NCI-H2029 treated with DMSO at 0.1 percent for 48 hours (cell line): ENCODE data around the gene CDC25A.
"Not testable (repeated sequence)": the region's sequence is repeated elsewhere in the genome, so short reads cannot be mapped to it uniquely, and the experiment has no call there.

Experiments used
- DNase-seq: peaks from one replicate; lab custom pipeline; 2025; lab: John Stamatoyannopoulos, UW

Gene CDC25A

DNA sequence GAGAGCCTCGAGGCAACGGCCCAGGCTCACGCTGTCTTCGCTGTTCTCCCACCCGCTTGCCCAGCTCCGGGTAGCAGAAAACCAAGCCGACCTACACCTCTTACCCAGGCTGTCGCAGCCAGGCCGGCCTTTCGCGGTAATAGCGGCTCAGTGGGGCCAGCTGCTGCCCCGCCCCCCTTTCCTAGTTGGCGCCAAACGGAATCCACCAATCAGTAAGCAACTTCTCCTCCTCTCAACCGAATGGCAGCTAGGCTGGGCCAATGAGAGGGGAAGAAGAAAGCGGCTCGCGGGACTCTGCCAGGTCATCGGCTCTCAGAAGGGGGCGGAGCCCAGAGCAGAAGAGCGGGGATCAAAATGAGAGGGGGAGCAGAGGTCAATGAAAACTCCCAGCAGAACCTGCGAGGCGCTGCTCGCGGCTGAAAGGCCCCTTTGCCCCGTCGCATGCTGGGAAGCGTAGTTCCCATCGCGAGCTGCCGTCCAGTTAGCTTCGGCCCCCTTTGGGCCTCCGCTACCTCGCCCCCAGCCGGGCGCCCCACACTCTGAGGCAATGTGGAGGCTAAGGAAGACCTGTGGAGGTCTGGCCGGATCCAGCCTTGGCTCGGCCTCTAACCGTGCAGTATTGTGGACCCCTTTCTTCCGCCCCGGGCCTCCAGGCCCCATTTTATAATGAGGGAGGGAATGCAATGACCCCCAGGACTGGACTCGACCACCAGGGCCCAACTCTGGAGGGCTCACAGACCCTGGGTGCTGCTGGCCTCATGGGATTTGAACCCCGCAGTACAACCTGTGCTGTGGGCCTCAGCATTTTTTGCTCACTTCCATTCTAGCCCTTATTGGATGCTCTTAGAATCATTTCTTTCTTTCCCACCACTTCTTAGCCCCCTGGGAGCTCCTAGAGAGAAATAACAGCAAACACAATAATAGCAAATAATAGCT lies at the start of gene CDC25A:
Gene CDC25A, minus strand, starts transcription at position 152 of the 936 bp plus-strand sequence. CDS start 470 bp downstream, outside the sequence.
- DNase-seq: peak; percentile 94

DNA sequence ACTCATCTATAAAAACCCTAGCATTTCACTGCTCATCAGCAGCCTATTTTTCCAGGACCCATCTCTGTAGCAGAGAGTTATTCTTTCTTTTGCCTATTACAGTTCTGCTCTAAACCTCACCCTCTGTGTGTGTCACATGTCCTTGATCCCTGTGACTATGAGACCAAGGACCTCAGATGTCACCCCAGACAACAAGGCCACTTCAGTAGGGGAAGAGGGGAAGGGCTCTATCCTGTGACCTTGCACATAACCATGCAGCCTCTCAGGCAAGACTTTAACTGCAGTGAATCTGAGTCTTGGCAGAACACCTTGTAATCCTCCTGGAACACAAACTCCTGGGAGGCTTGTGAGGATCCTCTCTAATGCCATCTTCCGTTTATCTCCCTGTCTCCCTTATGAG lies 48.3 kb upstream of the CDC25A start:
- no peak for DNase-seq

- no peak for DNase-seq
These were observed 45.3 kb upstream of the CDC25A start for GRCh38 chr3:48233542-48233941.

- DNase-seq: peak; percentile 79
These were observed 44.5 kb upstream of the CDC25A start for GRCh38 chr3:48232734-48233133.

- DNase-seq: no peak
These were observed 44.0 kb upstream of the CDC25A start for GRCh38 chr3:48232232-48232631.

GRCh38 chr3:48226939-48227338 lies 38.7 kb upstream of the CDC25A start:
- DNase-seq: no peak

DNA sequence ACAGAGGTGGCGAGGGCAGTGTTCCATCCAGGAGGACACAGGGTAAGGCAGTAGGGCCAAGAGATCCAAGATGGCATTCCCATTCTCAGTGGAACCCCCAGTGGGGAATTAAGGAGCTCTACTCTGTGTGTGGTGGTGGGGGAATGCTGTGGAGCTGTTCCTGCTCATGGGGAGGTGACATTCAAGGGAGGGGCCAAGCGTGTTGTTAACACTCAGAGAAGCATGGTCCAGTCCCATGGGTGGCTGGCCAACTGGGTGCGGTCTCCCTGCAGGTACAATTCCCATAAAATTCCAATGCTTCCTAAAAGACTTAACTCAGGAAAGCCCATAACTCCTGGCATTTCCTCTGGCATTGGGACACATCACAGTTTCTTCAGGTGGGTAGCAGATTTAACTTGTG lies 37.4 kb upstream of the CDC25A start:
- no peak for DNase-seq

DNA sequence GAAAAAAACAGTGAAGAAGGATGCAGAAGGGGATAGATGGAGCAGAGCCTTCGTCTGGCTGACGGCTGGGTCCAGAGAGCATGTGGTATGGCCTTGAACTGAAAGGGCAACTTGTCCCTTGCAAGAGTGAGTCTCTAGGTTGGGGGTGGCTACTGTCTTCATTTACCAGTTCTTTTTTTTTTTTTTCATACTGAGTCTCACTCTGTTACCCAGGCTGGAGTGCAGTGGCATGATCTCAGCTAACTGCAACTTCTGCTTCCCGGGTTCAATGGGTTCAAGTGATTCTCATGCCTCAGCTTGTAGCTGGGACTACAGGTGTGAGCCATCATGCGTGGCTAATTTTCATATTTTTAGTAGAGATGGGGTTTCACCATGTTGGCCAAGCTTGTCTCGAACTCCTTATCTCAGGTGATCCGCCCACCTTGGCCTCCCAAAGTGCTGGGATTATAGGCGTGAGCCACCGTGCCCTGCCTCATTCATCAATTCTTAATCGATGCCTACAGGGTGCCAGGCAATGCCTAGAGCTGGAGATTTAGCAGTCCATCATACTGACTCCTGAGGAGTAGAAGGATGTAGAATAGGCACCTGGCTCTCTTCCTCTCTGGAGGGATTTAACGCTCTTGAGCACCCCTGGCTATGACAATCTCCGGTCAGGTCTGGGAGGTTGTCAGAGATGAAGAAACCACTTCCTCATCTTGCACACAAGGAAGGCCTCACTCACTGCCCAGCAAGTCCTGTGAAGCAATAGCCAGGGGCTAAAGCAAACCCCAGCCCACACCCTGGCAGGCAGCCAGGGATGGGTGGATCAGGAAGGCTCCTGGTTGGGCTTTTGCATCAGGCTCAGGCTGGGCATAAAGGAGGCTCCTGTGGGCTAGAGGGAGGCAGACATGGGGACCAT lies 34.6 kb upstream of the CDC25A start, which contains the start of gene CAMP:
Gene CAMP, plus strand, starts transcription at position 880 of the 898 bp plus-strand sequence. Its CDS starts 17 bp downstream, at position 897.
- DNase-seq: no peak

GRCh38 chr3:48220746-48221145 lies 32.5 kb upstream of the CDC25A start:
- no peak for DNase-seq

DNA sequence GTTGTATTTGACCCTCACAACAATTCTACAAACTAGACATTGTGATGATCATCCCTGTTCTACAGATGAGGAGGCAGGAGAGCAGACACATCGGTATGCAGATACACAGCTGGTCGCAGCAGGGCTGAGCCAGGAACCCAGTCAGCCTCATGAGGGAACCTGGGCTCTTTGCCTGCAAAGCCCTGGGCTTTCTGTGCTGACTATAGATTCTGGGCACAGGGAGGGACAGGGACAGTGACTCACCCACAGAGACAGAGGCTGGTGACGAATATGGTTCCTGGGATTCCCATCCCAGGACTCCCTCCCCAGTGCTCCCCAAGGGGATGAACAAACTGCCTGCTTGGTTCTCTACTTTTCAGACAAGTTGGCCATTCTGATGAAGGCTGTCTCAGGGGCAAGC lies 31.3 kb upstream of the CDC25A start:
- no peak for DNase-seq

DNA sequence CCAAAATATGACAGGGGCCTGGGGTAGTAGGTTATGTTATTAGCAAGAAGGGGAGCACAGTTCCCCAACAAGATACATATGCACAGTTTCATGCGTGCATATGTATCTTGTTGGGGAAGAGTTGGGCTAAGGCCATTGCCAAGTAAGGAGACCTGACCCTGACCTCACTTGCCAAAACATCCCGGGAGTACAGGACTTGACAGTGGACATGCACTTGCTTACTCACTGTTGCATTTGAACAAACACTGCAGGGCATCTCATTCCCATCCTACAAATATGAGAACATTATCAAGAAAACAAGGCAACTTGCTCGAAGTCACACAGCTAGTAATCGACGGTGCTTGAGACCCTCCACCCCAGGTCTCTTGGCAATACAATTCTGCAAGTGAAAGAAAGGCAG lies 30.3 kb upstream of the CDC25A start:
- DNase-seq: no peak

DNA sequence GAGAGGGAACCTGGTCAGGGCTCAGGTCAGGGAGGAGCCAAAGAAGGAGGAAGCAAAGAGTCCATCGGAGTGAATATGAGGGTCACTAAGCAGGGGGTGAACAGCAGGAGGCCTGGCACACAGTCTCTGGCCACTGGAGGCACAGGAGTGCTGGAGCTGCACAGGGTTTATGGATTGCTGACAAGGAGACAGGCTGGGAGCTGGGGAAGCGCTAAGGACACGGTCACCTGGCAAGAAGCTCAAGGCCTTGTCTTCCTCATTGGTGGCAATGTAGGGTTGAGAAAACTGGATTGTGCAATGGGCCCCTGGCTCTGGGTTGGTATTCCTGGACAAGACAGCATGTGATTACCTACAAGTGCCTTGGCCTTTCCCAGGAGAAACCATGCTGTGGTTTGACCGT lies 29.2 kb upstream of the CDC25A start:
- DNase-seq: no peak

DNA sequence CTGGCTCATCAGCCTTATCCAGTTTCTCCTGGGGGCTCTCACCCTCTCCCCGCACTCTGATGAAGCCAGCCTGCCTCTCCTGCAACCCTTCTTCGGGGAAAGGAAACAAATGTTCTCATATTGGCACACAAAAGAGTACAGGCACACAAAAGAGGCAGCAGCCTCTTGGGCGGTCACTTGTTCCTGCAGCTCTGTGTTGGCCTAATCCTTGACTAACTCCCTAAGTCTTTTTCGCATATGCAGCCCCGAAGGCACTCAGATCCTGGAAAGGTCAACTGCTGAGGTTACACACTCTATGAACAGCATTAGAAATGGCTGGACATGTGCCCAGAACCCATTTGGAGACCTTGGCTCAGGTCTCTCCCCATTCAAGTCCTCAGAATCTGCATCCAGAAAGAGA lies 27.7 kb upstream of the CDC25A start:
- DNase-seq: no peak

- DNase-seq: no peak
These were observed 27.2 kb upstream of the CDC25A start for GRCh38 chr3:48215466-48215865.

DNA sequence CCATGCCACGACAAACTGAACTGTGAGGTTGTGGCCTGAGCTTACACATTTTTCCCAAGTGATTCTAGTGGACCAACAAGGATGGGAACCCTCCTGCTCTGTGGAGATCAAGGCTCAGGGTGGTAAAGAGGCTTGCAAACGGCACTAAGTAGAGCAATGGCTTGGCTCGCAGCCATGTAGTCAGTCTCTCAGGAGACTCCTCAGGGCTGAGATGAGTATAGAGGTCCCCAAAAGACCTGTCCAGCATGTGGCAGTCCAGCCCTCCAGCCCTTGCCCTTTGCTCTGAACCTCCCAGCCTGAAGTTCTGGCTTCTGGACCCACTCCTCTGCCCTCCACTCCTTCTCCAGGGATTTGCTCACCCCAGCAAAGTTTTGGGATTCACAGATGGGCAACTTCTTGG lies 26.8 kb upstream of the CDC25A start:
- no peak for DNase-seq

- no peak for DNase-seq
These were observed 26.0 kb upstream of the CDC25A start for GRCh38 chr3:48214225-48214624.

GRCh38 chr3:48211776-48212175 lies 23.6 kb upstream of the CDC25A start:
- not testable (repeated sequence) for DNase-seq

- not testable (repeated sequence) for DNase-seq
These were observed 22.3 kb upstream of the CDC25A start for GRCh38 chr3:48210534-48210933.

GRCh38 chr3:48209445-48209844 lies 21.2 kb upstream of the CDC25A start:
- no peak for DNase-seq

GRCh38 chr3:48208076-48208475 lies 19.9 kb upstream of the CDC25A start:
- no peak for DNase-seq

- no peak for DNase-seq
These were observed 14.4 kb upstream of the CDC25A start for GRCh38 chr3:48202632-48203031.

DNA sequence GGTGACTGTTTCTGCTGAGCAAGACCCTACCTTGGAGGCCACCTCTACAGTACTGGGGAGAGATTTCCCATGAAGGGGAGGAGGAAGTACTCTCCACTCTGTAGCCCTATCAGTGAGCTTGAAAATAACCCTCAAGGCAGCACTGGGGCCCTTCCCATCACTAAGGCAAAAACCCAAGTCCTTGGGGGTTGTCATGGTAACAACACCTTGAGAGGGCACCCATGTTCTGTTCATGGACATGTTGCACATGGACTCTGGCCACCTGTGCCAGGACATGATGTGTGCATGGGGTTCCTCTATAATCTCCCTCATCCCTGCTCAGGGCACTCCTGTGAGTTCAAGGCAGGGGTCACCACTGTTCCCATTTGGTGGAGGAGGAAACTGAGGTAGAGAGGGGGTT lies 10.9 kb upstream of the CDC25A start:
- DNase-seq: no peak

DNA sequence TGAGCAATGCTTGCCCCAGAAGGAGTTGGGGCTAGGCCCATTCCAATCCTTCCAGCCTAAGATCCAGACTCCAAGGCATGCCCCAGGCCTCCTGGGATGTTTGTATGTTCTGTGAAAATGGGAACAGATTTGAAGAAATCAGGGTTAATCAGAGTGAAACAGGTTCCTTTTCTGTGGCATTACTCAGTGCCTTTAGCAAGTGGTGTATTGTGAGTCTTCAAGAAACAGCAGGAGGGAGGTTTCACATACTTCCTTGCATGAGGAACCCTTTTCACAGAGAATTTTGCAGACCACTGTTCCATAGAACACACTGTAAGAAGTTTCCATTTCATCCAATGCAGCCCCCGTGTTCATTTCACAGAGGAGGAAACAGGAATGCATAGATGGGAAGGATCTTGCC lies 8.4 kb upstream of the CDC25A start:
- DNase-seq: no peak
